IMR-90 (cell line): ENCODE data around the gene PRPF8.
"Not testable (repeated sequence)": the region's sequence is repeated elsewhere in the genome, so short reads cannot be mapped to it uniquely, and the experiment has no call there.

Experiments
- BHLHE40 ChIP-seq: fragments of 150-350 bp; IDR thresholded peaks from 2 replicates; pipeline ENCODE4 v1.6.1; 2016; ENCODE audit warnings: mild to moderate bottlenecking, low read depth, low read length
- CHD1 ChIP-seq: IDR thresholded peaks from 2 replicates; pipeline ENCODE4 v1.6.1; 2012; ENCODE audit warnings: low read depth, low read length, improper control_type of control experiment
- POLR2A ChIP-seq: IDR thresholded peaks from 2 replicates; pipeline ENCODE4 v1.6.1; 2012; ENCODE audit warnings: mild to moderate bottlenecking, low read depth, low read length
- SMC3 ChIP-seq: fragments of 150-350 bp; IDR thresholded peaks from 2 replicates; pipeline ENCODE4 v1.6.1; 2016; ENCODE audit warnings: low read depth, mild to moderate bottlenecking, antibody characterized with exemption, low read length, moderate library complexity
- TF ChIP-seq, protein P1 (sequence below): conservative IDR thresholded peaks from 2 replicates; pipeline ENCODE4 v1.5.1; 2012; ENCODE audit warnings: mild to moderate bottlenecking, low read depth, low read length, improper control_type of control experiment

DNA sequence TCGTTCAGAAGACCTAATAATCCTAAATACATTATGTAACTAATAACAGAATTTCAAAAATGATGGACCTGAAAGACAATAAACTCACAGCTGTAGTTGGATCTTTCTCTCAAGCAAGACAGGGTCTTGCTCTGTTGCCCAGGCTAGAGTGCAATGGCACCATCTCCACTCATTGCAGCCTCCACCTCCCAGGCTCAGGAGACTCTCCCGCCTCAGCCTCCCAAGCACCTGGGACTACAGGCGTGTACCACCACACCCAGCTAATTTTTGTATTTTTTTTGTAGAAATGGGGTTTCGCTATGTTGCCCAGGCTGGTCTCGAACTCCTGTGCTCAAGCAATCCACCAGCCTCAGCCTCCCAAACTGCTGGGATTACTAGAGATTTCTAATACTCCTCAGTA is 20.7 kb downstream of the PRPF8 start:
- TF ChIP-seq, protein P1, sequence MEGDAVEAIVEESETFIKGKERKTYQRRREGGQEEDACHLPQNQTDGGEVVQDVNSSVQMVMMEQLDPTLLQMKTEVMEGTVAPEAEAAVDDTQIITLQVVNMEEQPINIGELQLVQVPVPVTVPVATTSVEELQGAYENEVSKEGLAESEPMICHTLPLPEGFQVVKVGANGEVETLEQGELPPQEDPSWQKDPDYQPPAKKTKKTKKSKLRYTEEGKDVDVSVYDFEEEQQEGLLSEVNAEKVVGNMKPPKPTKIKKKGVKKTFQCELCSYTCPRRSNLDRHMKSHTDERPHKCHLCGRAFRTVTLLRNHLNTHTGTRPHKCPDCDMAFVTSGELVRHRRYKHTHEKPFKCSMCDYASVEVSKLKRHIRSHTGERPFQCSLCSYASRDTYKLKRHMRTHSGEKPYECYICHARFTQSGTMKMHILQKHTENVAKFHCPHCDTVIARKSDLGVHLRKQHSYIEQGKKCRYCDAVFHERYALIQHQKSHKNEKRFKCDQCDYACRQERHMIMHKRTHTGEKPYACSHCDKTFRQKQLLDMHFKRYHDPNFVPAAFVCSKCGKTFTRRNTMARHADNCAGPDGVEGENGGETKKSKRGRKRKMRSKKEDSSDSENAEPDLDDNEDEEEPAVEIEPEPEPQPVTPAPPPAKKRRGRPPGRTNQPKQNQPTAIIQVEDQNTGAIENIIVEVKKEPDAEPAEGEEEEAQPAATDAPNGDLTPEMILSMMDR: not testable (repeated sequence)
- TF ChIP-seq BHLHE40, SMC3, POLR2A, CHD1: not testable (repeated sequence)
